ENCODE measurements around the gene WASHC3.

- TF ChIP-seq EZH2 (IDR thresholded peaks at IDR 0.05; ENCODE audit: borderline replicate concordance, low read depth, low read length, severe bottlenecking) (no peak), POLR2AphosphoS5 (IDR thresholded peaks at IDR 0.05; ENCODE audit: insufficient read depth, low read depth, low read length) (no peak), POLR2A (IDR thresholded peaks at IDR 0.05; ENCODE audit: low read depth, low read length) (no peak), JUN (IDR thresholded peaks at IDR 0.05; ENCODE audit: borderline replicate concordance, insufficient read depth, insufficient read length, low read depth) (no peak)
- TF ChIP-seq, protein P1, sequence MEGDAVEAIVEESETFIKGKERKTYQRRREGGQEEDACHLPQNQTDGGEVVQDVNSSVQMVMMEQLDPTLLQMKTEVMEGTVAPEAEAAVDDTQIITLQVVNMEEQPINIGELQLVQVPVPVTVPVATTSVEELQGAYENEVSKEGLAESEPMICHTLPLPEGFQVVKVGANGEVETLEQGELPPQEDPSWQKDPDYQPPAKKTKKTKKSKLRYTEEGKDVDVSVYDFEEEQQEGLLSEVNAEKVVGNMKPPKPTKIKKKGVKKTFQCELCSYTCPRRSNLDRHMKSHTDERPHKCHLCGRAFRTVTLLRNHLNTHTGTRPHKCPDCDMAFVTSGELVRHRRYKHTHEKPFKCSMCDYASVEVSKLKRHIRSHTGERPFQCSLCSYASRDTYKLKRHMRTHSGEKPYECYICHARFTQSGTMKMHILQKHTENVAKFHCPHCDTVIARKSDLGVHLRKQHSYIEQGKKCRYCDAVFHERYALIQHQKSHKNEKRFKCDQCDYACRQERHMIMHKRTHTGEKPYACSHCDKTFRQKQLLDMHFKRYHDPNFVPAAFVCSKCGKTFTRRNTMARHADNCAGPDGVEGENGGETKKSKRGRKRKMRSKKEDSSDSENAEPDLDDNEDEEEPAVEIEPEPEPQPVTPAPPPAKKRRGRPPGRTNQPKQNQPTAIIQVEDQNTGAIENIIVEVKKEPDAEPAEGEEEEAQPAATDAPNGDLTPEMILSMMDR (IDR thresholded peaks at IDR 0.05; ENCODE audit: extremely low read depth in 1 of 2, insufficient read depth in 1 of 2, low read depth in 1 of 2, low read length in 2 of 2) = no peak
These were observed 39.5 kb downstream of the WASHC3 start for GRCh38 chr12:102022286-102022685.

Data from endothelial cell of umbilical vein (primary cell).